CD8-positive, alpha-beta memory T cell (primary cell): ENCODE measurements around the gene STAT5A. TPM values are rescaled to one million over a fixed set of nuclear protein-coding genes. Genes with fewer than 3 reads are reported as not detected.

ENCODE experiments used
- CTCF ChIA-PET: fragments of 350-600 bp; sonication (Branson Sonifier 250); formaldehyde crosslinking; loops from one replicate; lab custom pipeline; 2021; ENCODE audit warnings: antibody characterized with exemption; lab: Charles Lee
- POLR2A ChIA-PET: fragments of 350-600 bp; sonication (Branson Sonifier 250); formaldehyde crosslinking; loops from one replicate; lab custom pipeline; 2021; ENCODE audit warnings: antibody characterized with exemption; lab: Charles Lee
- DNase-seq, 5 donors: peaks; one replicate each; pipeline versions ENCODE4 v3.0.0 to v3.0.0-alpha.2; 2020 to 2022; ENCODE audit warnings: mixed read lengths in 1 of 5
- H3K27ac ChIP-seq: one replicate; pipeline ENCODE4 v1.7.0; 2013; ENCODE audit warnings: low read depth, mild to moderate bottlenecking, low read length, moderate library complexity
- H3K27me3 ChIP-seq: 2 replicates; pipeline ENCODE4 v1.7.0; 2013; ENCODE audit warnings: low read length, mild to moderate bottlenecking; ENCODE audit not compliant: insufficient read depth, poor library complexity, severe bottlenecking
- H3K36me3 ChIP-seq: 2 replicates; pipeline ENCODE4 v1.7.0; 2013; ENCODE audit warnings: mild to moderate bottlenecking, low read length, moderate library complexity; ENCODE audit not compliant: insufficient read depth
- H3K4me1 ChIP-seq: 2 replicates; pipeline ENCODE4 v1.7.0; 2013; ENCODE audit warnings: mild to moderate bottlenecking, low read length, moderate library complexity; ENCODE audit not compliant: insufficient read depth
- H3K4me3 ChIP-seq: 2 replicates; pipeline ENCODE4 v1.7.0; 2013; ENCODE audit warnings: mild to moderate bottlenecking, low read length
- H3K9me3 ChIP-seq: 2 replicates; pipeline ENCODE4 v1.7.0; 2013; ENCODE audit warnings: mild to moderate bottlenecking, low read length
- H3K27ac Mint-ChIP-seq, 8 donors: one replicate each; pipeline ENCODE4 v1.8.0; 2020 to 2021; ENCODE audit warnings: mixed read lengths in 8 of 8, mild to moderate bottlenecking in 6 of 8, inconsistent platforms in 3 of 8, moderate library complexity in 3 of 8
- H3K27me3 Mint-ChIP-seq, 2 donors: one replicate each; pipeline ENCODE4 v1.8.0; 2020 to 2021; ENCODE audit warnings: mixed read lengths in 2 of 2, mild to moderate bottlenecking in 1 of 2, moderate library complexity in 1 of 2
- H3K36me3 Mint-ChIP-seq, 3 donors: one replicate each; pipeline ENCODE4 v1.8.0; 2020 to 2021; ENCODE audit warnings: mixed read lengths in 3 of 3, inconsistent platforms in 1 of 3, mild to moderate bottlenecking in 1 of 3
- H3K4me1 Mint-ChIP-seq, 3 donors: one replicate each; pipeline ENCODE4 v1.8.0; 2020 to 2021; ENCODE audit warnings: mixed read lengths in 3 of 3, inconsistent platforms in 1 of 3, mild to moderate bottlenecking in 1 of 3
- H3K4me3 Mint-ChIP-seq, 7 donors: one replicate each; pipeline ENCODE4 v1.8.0; 2020 to 2021; ENCODE audit warnings: mixed read lengths in 7 of 7, mild to moderate bottlenecking in 6 of 7, moderate library complexity in 4 of 7, inconsistent platforms in 2 of 7
- H3K9me3 Mint-ChIP-seq, 5 donors: one replicate each; pipeline ENCODE4 v1.8.0; 2020 to 2022; ENCODE audit warnings: mixed read lengths in 5 of 5, mild to moderate bottlenecking in 3 of 5, moderate library complexity in 2 of 5, inconsistent platforms in 1 of 5
- polyA plus RNA-seq: library from polyadenylated mRNA; unstranded; fragments of 300-500 nt; fragmentation: Illumina TruSeq; gene quantifications from one replicate; pipeline ENCODE4 v1.2.3, GENCODE V29; 2021
- total RNA-seq, 2 experiments: library from RNA; stranded (reverse); gene quantifications; one replicate each; pipeline ENCODE4 v1.2.3, GENCODE V29; 2021

STAT5A gene
- total and polyA plus RNA-seq, 3 experiments from 2014 or later, result 90.3 to 263 (median 259) TPM

DNA sequence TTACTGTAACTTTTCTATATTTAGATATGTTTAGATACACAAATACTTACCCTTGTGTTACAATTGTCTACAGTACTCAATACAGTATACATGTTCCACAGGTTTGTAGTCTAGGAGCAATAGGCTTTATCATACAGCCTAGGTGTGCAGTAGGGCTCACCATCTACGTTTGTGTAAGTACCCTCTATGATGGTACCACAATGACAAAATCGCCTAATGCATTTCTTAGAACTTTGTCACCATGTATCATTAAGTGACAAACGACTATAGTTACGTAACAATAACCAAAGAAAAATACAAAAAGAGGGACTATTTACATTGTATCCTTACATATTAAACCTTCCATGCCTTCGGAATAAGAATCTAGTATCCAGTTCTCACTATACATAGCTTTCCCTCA lies 20.1 kb upstream of the STAT5A start:
- H3K9me3 ChIP-seq, result no peaks in the 10 kb centered on the region
- peak overlapping the region in 5 of 7 donors; percentile 19 to 61 (median 35) for H3K4me3 Mint-ChIP-seq
- peaks cover 59% of the 10 kb centered on the region for H3K4me1 ChIP-seq
- ChIA-PET POLR2A (interaction anchor here (1.5 to 4.4 kb wide), 2 partner anchors 19 to 20 kb away, joined by 4 to 26 read pairs; partner anchors contain the start of gene STAT5A), CTCF (interaction anchor here (1.2 to 1.6 kb wide), 3 partner anchors 15 to 44 kb away, joined by 3 to 4 read pairs (median 3); no protein-coding TSS in a partner anchor)
- H3K27me3 Mint-ChIP-seq, result no peaks in the 10 kb centered on the region
- H3K36me3 Mint-ChIP-seq, result peaks cover 0 to 18% (median 3%) of the 10 kb centered on the region in 3 donors
- no peak for DNase-seq
- no peaks in the 10 kb centered on the region for H3K9me3 Mint-ChIP-seq
- H3K4me3 ChIP-seq, result no peak overlapping the region
- H3K36me3 ChIP-seq, result no peaks in the 10 kb centered on the region
- H3K27me3 ChIP-seq, result no peaks in the 10 kb centered on the region
- peaks cover 63 to 83% (median 71%) of the 10 kb centered on the region in 3 donors for H3K4me1 Mint-ChIP-seq
- peak overlapping the region; percentile 13 for H3K27ac ChIP-seq
- peak overlapping the region; percentile 64 to 98 (median 92) for H3K27ac Mint-ChIP-seq

DNA sequence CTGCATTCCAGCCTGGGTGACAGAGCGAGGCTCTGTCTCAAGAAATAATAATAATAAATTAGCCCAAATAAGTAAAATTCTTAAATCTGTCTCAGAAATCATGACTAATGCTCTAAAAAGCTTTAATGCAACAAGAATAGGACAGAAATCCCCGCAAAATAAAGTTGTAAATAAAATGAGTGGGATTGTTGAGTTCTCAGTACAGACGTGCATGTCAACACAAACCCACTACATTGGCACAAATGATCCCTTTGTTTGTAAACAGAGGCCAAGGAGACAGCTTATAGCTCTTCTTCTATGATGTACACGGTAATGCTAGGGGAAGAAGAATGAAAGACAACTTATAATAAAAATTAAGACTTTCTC lies 18.1 kb upstream of the STAT5A start:
- H3K4me1 Mint-ChIP-seq, result peaks cover 72 to 91% (median 82%) of the 10 kb centered on the region in 3 donors
- Histone ChIP-seq H3K4me3 (no peak overlapping the region), H3K4me1 (peaks cover 78% of the 10 kb centered on the region)

DNA sequence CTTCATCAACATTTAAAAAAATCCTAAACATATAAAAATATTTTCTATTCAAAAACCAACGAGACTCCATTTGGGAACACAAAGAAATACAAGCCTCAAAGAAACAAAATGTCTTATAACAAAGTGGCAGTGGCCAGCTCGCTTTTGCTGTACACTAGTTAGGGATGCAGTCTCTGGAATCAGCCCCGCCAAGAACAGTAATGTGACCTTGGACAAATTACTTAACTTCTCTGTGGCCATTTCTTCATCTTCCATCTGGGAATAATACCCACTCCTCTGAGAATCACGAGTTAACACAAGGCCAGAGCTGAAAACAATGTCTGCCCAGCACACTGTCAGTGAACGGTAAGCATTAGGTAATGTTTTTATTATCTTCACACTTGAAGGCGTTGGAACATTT lies 17.7 kb upstream of the STAT5A start:
- Histone ChIP-seq H3K36me3 (no peaks in the 10 kb centered on the region), H3K27ac (peak overlapping the region; percentile 34), H3K9me3 (no peaks in the 10 kb centered on the region), H3K4me1 (peaks cover 78% of the 10 kb centered on the region), H3K27me3 (no peaks in the 10 kb centered on the region), H3K4me3 (no peak overlapping the region)
- Mint-ChIP-seq H3K4me3 (peak overlapping the region in 5 of 7 donors; percentile 13 to 94 (median 58)), H3K27ac (peak overlapping the region; percentile 91 to 99 (median 96)), H3K27me3 (no peaks in the 10 kb centered on the region), H3K4me1 (peaks cover 73 to 88% (median 87%) of the 10 kb centered on the region in 3 donors), H3K36me3 (peaks cover 0 to 26% (median 3%) of the 10 kb centered on the region in 3 donors), H3K9me3 (no peaks in the 10 kb centered on the region)
- no peak for DNase-seq
- CTCF ChIA-PET, result interaction anchor here (0.8 to 1.2 kb wide), 3 partner anchors 9 to 48 kb away, joined by 3 to 4 read pairs (median 3); no protein-coding TSS in a partner anchor
- POLR2A ChIA-PET, result interaction anchor here (1.2 to 4.4 kb wide), 2 partner anchors 18 to 22 kb away, joined by 5 to 26 read pairs; partner anchors contain the start of gene STAT5A

More for the DNA sequence above, 18.1 kb upstream of the STAT5A start:
- Histone ChIP-seq H3K27ac (peak overlapping the region; percentile 34), H3K9me3 (no peaks in the 10 kb centered on the region), H3K27me3 (no peaks in the 10 kb centered on the region), H3K36me3 (no peaks in the 10 kb centered on the region)
- Mint-ChIP-seq H3K9me3 (no peaks in the 10 kb centered on the region), H3K4me3 (peak overlapping the region in 3 of 7 donors; percentile 10 to 94 (median 32)), H3K27ac (peak overlapping the region; percentile 61 to 98 (median 90)), H3K36me3 (peaks cover 0 to 24% (median 3%) of the 10 kb centered on the region in 3 donors), H3K27me3 (no peaks in the 10 kb centered on the region)
- ChIA-PET POLR2A (interaction anchor here (1.2 to 4.4 kb wide), 2 partner anchors 18 to 21 kb away, joined by 5 to 26 read pairs; partner anchors contain the start of gene STAT5A), CTCF (interaction anchor here (1.2 kb wide), 1 partner anchor 48 kb away, joined by 3 read pairs; no protein-coding TSS in a partner anchor)
- DNase-seq, result no peak

DNA sequence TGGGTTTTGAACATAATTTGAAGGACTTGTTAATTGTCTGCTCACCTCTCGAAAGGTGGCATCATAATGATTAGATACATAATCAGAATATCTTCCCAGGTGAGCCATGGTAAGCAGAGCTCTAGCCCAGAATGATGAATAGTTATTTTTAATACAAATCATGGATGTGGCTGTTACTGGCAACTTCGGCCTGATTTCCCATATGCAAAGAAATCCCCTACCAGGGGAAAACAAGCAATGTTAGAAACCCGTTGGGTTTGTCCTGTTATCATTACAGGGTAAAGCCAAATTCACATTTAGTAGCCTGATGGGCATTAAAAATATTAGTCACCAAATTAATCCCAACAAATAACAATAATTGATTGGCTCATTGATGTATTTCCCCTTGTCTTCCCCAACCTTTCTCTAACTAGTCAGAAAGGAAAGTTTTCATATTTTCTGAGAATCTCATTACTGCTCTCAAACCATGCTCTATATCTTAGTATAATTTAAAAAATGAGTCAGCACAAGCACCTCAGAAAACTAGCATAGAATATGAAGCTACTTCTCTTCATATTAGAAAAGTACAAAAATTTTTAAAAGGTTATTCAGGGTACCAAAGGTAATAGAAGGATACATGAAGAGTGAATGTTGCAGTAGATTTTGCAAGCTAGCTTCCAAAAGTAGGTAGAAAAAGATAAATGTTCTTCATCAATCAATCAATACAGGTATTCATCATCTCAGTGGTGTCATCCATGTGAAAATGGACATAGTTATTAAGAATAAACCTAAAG lies 17.1 kb upstream of the STAT5A start:
- Mint-ChIP-seq H3K9me3 (no peaks in the 10 kb centered on the region), H3K4me1 (peaks cover 72 to 87% (median 84%) of the 10 kb centered on the region in 3 donors), H3K27me3 (no peaks in the 10 kb centered on the region), H3K4me3 (peak overlapping the region; percentile 69 to 98 (median 85)), H3K27ac (peak overlapping the region; percentile 94 to 99 (median 96)), H3K36me3 (peaks cover 0 to 27% (median 3%) of the 10 kb centered on the region in 3 donors)
- DNase-seq, result no peak
- H3K9me3 ChIP-seq, result no peaks in the 10 kb centered on the region
- ChIA-PET CTCF (interaction anchor here (0.8 to 1.2 kb wide), 3 partner anchors 8 to 49 kb away, joined by 3 to 4 read pairs (median 3); no protein-coding TSS in a partner anchor), POLR2A (interaction anchor here (1.2 to 5.3 kb wide), 2 partner anchors 17 to 21 kb away, joined by 5 to 47 read pairs; partner anchors contain the start of gene STAT5A)
- no peaks in the 10 kb centered on the region for H3K27me3 ChIP-seq
- no peaks in the 10 kb centered on the region for H3K36me3 ChIP-seq
- peak overlapping the region; percentile 34 for H3K27ac ChIP-seq
- H3K4me3 ChIP-seq, result no peak overlapping the region
- peaks cover 78% of the 10 kb centered on the region for H3K4me1 ChIP-seq

DNA sequence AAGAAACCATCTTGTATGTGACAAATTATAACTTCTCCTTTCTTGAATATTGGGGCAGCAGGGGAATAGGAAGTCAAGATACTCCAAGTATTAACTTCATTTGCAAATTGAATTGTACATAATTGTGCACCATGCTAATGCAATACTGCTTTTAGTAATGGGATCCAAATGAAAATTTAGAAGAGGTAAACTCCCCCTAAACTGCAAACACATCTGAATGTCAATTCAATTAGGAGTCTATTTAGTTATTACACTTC lies 16.6 kb upstream of the STAT5A start:
- H3K9me3 ChIP-seq, result no peaks in the 10 kb centered on the region
- ChIA-PET POLR2A (interaction anchor here (5.3 kb wide), 1 partner anchor 22 kb away, joined by 47 read pairs; no protein-coding TSS in a partner anchor), CTCF (no interaction called here)
- H3K4me3 Mint-ChIP-seq, result peak overlapping the region; percentile 69 to 98 (median 85)
- no peak for DNase-seq
- H3K9me3 Mint-ChIP-seq, result no peaks in the 10 kb centered on the region
- no peaks in the 10 kb centered on the region for H3K27me3 ChIP-seq
- H3K4me3 ChIP-seq, result peak overlapping the region; percentile 75
- H3K27ac Mint-ChIP-seq, result peak overlapping the region; percentile 94 to 99 (median 96)
- peaks cover 68 to 81% (median 78%) of the 10 kb centered on the region in 3 donors for H3K4me1 Mint-ChIP-seq
- peaks cover 0 to 25% (median 3%) of the 10 kb centered on the region in 3 donors for H3K36me3 Mint-ChIP-seq
- no peaks in the 10 kb centered on the region for H3K36me3 ChIP-seq
- H3K27ac ChIP-seq, result peak overlapping the region; percentile 85
- H3K4me1 ChIP-seq, result peaks cover 76% of the 10 kb centered on the region
- no peaks in the 10 kb centered on the region for H3K27me3 Mint-ChIP-seq

DNA sequence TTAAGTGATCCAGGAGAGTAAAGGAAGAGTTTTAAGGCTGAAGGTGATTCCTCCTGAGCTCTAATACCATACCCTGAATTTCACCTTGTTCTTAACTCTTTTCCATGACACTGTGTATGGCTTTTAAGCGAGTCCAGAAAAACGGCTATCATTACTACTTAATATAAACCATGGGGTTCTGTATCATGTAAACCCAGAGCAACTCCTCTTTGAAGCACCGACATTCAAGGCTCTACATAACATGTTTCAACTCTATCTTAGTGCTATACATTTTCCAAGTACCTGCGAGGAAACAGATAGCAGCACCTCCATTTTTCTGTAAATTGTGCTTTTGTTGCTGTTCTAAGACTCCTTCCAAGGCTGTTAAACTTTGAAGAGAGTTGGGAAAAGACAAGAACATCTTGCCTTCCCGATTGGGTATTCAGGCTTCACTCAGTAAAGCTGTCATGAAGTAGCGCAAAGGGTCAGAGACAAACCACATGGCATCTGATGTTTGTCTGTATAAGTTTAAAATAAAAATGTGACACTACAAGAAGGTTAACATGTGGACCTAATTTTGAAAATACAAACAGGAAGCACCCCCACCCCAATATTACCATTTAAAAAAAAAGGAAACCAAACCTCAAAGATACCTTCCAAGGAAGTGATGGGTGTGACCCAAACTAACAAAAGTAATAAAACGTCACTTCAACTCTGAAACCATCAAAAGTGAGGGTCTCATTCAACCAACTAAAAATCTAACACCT lies 16.0 kb upstream of the STAT5A start:
- Histone ChIP-seq H3K36me3 (no peaks in the 10 kb centered on the region), H3K9me3 (no peaks in the 10 kb centered on the region), H3K27ac (peak overlapping the region; percentile 85), H3K4me3 (peak overlapping the region; percentile 75), H3K27me3 (no peaks in the 10 kb centered on the region), H3K4me1 (peaks cover 77% of the 10 kb centered on the region)
- H3K4me1 Mint-ChIP-seq, result peaks cover 66 to 81% (median 78%) of the 10 kb centered on the region in 3 donors
- H3K36me3 Mint-ChIP-seq, result peaks cover 0 to 26% (median 2%) of the 10 kb centered on the region in 3 donors
- peak overlapping the region; percentile 69 to 98 (median 85) for H3K4me3 Mint-ChIP-seq
- H3K27me3 Mint-ChIP-seq, result no peaks in the 10 kb centered on the region
- H3K27ac Mint-ChIP-seq, result peak overlapping the region; percentile 94 to 99 (median 96)
- POLR2A ChIA-PET, result interaction anchor here (4.7 to 5.3 kb wide), 2 partner anchors 16 to 23 kb away, joined by 42 to 47 read pairs; partner anchors contain the start of gene STAT5A
- H3K9me3 Mint-ChIP-seq, result no peaks in the 10 kb centered on the region
- DNase-seq, result peak in 2 of 5 donors; percentile 51 to 60
- CTCF ChIA-PET, result interaction anchor here (1.2 kb wide), 1 partner anchor 40 kb away, joined by 3 read pairs; no protein-coding TSS in a partner anchor

DNA sequence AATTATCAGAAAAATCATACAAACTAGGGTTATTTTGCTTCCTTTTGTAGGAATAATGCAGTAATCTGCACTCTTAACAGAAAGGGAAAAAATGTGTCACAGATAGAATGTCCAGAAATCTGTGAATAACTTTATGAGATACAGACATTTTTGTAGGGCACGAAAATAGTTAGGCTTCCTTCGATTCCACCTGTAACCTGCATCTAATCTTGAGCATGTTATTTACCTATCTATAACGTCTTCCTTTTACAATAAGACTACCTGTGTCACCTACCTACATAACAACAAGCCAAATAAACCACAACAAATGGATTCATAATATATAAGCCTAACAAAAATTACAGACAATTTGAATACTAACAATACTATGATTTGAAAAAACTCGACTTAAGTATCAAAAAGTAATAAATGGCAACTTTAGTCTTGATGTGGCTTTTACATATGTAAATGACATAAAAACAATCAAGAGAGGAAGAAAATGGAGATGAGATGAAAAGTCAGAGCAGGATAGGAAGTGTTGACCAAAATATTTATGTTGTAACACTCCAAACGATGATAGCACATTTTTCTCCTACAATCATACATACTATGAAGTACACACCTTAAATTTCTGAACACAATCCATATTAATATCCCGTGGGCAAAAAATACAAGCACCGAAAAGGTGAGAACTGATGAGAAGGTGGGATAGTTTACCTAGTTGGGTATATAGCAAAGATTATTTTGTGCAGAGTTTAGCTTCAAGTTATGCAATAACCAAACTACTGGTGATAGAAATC lies 14.6 kb upstream of the STAT5A start:
- no peaks in the 10 kb centered on the region for H3K9me3 Mint-ChIP-seq
- peak overlapping the region; percentile 93 to 99 (median 98) for H3K4me3 Mint-ChIP-seq
- Histone ChIP-seq H3K4me1 (peaks cover 66% of the 10 kb centered on the region), H3K27ac (peak overlapping the region; percentile 85), H3K9me3 (no peaks in the 10 kb centered on the region), H3K27me3 (no peaks in the 10 kb centered on the region), H3K36me3 (no peaks in the 10 kb centered on the region), H3K4me3 (peak overlapping the region; percentile 75)
- peak overlapping the region; percentile 94 to 99 (median 96) for H3K27ac Mint-ChIP-seq
- POLR2A ChIA-PET, result interaction anchor here (0.6 to 5.3 kb wide), 6 partner anchors 15 to 191 kb away, joined by 3 to 47 read pairs (median 7); partner anchors contain the start of gene STAT5A
- H3K36me3 Mint-ChIP-seq, result peaks cover 0 to 24% (median 0%) of the 10 kb centered on the region in 3 donors
- CTCF ChIA-PET, result interaction anchor here (0.6 to 2.1 kb wide), 4 partner anchors 25 to 52 kb away, joined by 3 to 10 read pairs (median 6); no protein-coding TSS in a partner anchor
- H3K27me3 Mint-ChIP-seq, result no peaks in the 10 kb centered on the region
- no peak for DNase-seq
- peaks cover 61 to 79% (median 72%) of the 10 kb centered on the region in 3 donors for H3K4me1 Mint-ChIP-seq
